ENCODE measurements around the gene SMURF2.
"Not testable (repeated sequence)": the region's sequence is repeated elsewhere in the genome, so short reads cannot be mapped to it uniquely, and the experiment has no call there.

Gene SMURF2

DNA sequence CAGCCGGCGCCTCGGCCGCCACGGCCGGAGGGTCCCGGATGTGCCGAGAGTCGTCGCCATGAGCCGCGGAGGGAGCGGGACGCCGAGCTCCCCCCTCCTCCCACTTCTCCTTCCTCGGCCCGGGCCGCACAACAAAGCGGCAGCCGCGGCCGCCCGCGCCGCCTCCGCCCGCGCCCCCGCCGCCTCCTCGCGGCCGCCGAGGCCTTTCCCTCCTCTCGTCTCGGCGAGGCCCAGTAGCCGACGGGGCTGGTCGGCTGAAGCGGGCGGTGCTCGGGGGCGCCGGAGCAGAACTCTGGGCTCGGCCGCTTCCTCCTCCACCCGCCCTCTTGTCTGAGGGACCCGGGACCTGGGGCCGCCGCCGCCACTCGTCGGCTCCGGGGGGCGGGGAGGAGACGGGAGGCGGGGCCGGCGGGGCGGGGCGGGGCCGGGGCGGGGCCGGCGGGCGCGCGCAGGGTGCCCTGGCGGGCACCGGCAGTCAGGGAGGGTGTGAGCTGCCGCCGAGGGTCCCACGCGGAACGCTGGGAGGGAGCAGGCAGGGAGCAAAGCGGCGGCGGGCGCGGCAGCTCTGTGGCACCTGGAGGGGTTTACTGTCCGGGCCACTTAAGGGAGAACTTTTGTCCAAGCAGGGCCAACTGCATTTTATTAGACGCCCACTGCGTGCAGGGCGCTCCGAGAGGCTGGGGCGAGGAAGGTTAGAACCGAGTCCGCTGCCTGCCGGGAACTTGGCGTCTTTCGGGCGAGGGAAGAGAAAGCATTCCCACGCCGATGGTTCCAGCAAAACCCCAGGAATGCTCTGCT is at the start of gene SMURF2:
Gene SMURF2 (minus strand): TSS at position 332 of the 798 bp plus-strand sequence. CDS start 427 bp downstream, outside the sequence.
- peak; percentile 49 for DNase-seq

DNA sequence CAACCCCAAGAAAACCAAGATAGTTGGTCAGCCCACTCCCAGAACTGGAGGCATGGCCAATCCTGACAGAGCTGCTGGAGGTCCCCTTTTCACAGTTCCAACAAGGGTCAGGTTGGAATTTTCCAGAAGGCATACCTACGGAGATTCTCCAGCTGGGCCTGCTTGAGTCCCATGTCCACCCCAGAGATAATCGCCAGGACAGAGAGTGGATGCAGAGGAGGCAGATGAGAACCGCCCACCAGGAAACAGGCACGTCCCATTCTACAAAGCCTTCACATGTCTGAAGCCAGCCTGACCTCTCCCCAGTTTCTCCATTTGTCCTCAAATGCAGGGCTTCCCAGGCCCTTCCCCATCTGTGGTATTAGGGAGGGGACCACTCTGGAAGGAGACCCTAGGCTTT is 47.4 kb upstream of the SMURF2 start:
- no peak for DNase-seq

DNA sequence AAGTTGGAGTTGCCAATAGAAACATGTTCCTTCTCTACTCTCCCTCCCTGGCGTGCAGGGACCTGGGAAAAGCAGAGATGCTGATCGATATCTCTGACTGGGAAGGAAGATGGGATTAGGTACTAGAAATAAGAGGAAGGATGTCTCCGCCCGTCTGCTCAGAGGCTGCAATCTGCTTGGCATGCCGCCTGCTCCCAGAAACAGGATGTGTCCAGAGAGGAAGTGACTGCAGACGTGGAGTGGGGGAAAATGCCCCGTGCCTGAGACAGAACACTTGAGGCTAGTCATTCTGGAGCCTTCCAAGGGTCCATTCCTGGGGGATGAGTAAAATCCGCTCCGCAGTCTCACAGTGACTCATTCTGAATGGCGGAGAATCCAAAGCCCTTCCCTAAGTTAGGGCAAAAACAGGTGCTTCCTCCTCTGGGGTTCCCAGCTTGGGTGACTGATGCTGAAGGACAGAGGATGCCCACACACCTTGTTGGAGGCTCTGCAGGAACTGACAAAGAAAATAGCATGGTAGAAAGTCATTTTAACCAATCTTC is 45.0 kb upstream of the SMURF2 start:
- DNase-seq: no peak

DNA sequence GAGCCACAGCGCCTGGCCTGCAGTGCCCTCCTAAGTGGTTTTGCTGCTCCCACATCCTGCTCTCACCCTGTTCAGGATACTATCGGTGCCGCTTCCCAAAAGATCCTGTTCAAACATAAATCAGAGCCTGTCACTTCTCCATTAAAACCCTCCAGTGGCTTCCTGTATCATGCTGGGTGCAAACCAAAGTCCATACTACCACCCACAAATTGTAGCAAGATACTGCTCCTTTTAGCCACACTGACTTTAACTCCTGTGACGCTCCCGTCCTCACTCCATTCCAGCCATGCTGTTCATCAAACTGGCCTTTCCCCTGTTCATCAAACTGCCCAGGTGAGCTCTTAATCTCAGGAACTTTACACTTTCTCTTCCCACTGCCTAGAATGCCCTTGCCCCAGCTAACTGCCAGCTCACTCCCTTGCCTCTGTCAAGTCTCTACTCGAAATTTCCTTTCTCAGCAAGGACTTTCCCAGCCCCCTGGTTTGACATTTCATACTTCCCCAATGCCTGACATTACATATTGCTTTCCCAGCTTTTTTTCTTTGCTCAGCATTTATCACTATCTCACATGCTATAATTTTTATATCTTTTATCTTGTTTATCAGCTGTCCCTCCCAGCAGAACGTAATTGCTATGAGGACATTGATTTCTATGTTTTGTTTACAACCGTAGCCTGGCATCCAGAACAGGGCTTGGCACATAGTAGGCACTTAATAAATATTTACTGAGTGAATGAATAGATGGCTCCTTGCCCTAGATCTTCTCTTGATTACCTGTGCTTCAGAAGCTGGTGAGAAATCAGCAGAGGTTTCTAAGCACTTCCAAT is 44.3 kb upstream of the SMURF2 start:
- no peak for DNase-seq

- DNase-seq: no peak
These were observed 40.7 kb upstream of the SMURF2 start for GRCh38 chr17:64702815-64703214.

- DNase-seq: no peak
These were observed 36.6 kb upstream of the SMURF2 start for GRCh38 chr17:64698725-64699124.

- DNase-seq: no peak
These were observed 32.1 kb upstream of the SMURF2 start for GRCh38 chr17:64694207-64694606.

GRCh38 chr17:64692187-64692586 is 30.1 kb upstream of the SMURF2 start:
- DNase-seq: no peak

- no peak for DNase-seq
These were observed 27.0 kb upstream of the SMURF2 start for GRCh38 chr17:64689106-64689505.

DNA sequence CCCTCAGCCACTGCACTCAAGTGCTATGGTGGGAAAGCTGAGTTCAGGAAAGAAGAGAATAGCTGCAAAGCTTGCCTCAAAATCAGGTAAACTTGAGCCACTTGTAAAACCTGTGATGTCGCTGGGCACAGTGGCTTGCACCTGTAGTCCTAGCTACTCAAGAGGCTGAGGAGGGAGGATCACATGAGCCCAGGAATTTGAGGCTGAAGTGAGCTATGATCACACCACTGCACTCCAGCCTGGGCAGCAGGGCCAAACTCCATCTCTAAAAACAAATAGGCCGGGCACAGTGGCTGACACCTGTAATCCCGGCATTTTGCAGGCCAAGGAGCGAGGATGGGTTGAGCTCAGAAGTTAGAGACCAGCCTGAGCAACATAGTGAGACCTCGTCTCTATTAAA is 26.4 kb upstream of the SMURF2 start:
- DNase-seq: no peak

DNA sequence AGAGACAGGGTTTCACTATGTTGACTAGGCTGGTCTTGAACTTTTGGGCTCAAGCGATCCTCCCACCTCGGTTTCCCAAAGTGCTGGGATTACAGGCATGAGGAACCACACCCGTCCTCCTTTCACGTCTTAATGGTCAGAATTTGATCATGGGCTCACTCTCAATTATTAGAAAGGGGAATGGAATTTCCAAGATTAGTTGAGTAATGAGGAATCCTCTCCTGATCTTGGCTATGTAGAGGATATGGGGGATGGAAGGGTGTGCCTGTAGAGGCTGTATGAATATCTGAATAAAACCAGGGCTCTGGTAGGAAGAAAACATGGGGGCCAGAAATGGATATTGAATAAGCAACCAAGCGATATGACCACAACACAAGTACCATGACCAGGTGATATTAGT is 25.9 kb upstream of the SMURF2 start:
- DNase-seq: no peak

DNA sequence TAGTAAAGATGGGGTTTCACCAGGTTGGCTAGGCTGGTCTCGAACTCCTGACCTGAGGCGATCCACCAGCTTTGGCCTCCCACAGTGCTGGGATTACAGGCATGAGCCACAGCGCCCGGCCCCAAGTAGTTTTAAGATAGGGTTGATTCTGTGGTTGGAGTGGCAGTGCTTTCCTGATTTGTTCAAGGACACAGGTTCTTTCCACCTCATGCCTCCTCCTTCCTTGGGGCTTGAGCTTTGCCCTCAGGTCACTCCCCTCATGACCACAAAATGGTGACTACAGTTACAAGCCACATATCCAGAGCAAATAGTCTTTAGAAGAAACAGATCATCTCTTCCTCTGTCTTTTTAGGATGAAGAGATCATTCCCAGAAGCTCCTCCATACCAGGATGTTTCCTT is 25.3 kb upstream of the SMURF2 start:
- DNase-seq: no peak

DNA sequence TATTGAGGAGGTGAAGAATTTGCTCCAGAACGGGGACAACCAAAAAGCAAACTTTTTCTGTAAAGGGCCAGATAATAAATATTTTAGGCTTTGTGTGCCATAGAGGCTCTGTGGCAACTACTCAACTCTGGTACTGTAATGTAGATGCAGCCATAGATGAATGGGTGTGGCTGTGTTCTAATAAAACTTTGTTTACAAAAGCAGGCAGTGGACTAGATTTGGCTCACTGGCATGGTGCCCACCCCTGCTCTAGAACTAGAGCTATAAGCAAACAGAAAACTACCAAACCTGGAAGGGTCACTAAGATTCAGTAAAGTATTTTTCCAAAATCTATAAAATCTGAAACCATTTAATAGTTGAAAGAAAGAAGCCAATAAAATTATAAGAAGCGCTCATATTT is 24.6 kb upstream of the SMURF2 start:
- no peak for DNase-seq

DNA sequence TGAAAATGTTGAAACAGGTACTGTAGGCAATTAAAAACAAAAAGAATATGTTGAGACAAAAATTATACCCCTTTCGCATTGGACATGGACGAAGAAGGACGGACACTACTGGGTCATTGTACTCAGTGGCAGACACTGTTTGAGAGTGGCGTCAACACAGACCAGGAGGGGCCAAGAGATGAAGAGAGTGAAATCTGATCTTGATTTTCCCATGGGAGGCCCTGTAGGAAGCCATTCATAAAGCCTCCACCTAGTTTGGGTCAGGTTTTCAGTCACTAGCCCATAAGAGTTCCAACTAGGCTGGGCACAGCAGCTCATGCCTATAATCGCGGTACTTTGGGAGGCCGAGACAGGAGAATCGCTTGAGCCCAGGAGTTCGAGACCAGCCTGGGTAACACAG is 23.6 kb upstream of the SMURF2 start:
- DNase-seq: peak; percentile 20

GRCh38 chr17:64683796-64684195 is 21.7 kb upstream of the SMURF2 start:
- DNase-seq: no peak

DNA sequence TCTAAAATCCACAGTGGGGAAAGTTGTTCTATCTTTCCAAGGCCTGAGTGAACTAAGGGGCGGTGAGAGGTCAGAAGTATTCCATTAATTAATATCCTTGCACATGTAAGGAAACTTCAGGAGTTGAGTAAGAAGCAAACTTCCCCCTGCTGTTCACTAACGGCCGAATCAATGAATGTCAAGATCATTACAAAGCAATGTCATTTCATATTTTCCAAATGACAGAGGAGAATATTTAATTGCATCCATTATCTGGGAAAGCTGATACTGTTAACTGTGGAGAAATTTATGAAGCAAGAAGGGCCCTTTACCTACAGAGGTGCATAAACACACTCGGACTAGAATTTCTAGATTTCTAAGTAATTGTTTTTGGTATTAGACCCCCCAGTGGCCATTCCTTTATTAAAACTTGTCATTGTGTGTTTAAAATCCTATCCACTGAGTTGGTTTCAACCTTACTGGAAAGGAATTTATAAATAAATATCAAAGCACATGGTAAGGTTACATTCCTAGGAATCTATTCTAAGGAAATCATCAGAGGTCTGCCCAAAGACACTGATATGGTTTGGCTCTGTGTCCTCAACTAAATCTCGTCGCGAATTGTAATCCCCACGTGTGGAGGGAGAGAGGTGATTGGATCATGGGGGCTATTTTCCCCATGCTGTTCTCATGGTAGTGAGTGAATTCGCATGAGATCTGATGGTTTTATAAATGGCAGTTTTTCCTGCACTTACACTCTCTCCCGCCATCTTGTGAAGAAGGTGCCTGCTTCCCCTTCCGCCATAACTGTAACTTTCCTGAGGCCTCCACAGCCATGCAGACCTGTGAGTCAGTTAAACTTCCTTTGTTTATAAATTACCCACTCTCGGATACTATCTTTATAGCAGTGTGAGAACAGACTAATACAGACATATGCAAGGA is 20.4 kb upstream of the SMURF2 start:
- no peak for DNase-seq

GRCh38 chr17:64679710-64680216 is 17.7 kb upstream of the SMURF2 start:
- no peak for DNase-seq

GRCh38 chr17:64676763-64677162 is 14.7 kb upstream of the SMURF2 start:
- no peak for DNase-seq

- not testable (repeated sequence) for DNase-seq
These were observed 8.9 kb upstream of the SMURF2 start for GRCh38 chr17:64670843-64671590.

- DNase-seq: not testable (repeated sequence)
These were observed 6.0 kb upstream of the SMURF2 start for GRCh38 chr17:64667807-64668721.

Measured in NCI-H510A (cell line).